SK-N-MC (cell line): Measurements from ENCODE around the gene PLEKHG4B.

Experiments
- DNase-seq: peaks from one replicate; pipeline ENCODE4 v3.0.0-alpha.2; 2011; ENCODE audit warnings: low read depth, low spot score
- H3K27ac ChIP-seq: fragments of 200-600 bp; sonication (generic); 2 replicates; pipeline ENCODE4 v1.5.1; 2016; ENCODE audit warnings: mixed run types
- H3K36me3 ChIP-seq: fragments of 200-600 bp; sonication (generic); 2 replicates; pipeline ENCODE4 v1.6.1; 2017; ENCODE audit warnings: antibody characterized with exemption, low read length, mixed read lengths; ENCODE audit not compliant: insufficient read depth
- H3K4me3 ChIP-seq: fragments of 200-600 bp; sonication (generic); 2 replicates; pipeline ENCODE4 v1.5.1; 2016
- H3K9ac ChIP-seq: fragments of 200-600 bp; sonication (generic); 2 replicates; pipeline ENCODE4 v1.8.0; 2017; ENCODE audit warnings: mixed run types, mixed read lengths; ENCODE audit not compliant: insufficient read length
- H3K9me3 ChIP-seq: fragments of 200-600 bp; sonication (generic); 2 replicates; pipeline ENCODE4 v1.6.1; 2017; ENCODE audit warnings: low read depth, mild to moderate bottlenecking, antibody characterized with exemption, low read length, moderate library complexity, mixed read lengths
- EZH2 ChIP-seq: fragments of 200-600 bp; sonication (generic); IDR thresholded peaks from one replicate; pipeline ENCODE4 v1.6.1; 2017; ENCODE audit warnings: antibody characterized with exemption
- FOXP2 ChIP-seq: optimal IDR thresholded peaks from 2 replicates; pipeline ENCODE3; 2011; ENCODE audit warnings: mild to moderate bottlenecking, moderate library complexity; ENCODE audit not compliant: insufficient read depth; ENCODE audit errors: extremely low read length, control extremely low read depth
- POLR2AphosphoS5 ChIP-seq: IDR thresholded peaks from 2 replicates; pipeline ENCODE4 v1.6.1; 2012; ENCODE audit warnings: mild to moderate bottlenecking, low read depth, low read length, borderline replicate concordance

The PLEKHG4B gene

DNA sequence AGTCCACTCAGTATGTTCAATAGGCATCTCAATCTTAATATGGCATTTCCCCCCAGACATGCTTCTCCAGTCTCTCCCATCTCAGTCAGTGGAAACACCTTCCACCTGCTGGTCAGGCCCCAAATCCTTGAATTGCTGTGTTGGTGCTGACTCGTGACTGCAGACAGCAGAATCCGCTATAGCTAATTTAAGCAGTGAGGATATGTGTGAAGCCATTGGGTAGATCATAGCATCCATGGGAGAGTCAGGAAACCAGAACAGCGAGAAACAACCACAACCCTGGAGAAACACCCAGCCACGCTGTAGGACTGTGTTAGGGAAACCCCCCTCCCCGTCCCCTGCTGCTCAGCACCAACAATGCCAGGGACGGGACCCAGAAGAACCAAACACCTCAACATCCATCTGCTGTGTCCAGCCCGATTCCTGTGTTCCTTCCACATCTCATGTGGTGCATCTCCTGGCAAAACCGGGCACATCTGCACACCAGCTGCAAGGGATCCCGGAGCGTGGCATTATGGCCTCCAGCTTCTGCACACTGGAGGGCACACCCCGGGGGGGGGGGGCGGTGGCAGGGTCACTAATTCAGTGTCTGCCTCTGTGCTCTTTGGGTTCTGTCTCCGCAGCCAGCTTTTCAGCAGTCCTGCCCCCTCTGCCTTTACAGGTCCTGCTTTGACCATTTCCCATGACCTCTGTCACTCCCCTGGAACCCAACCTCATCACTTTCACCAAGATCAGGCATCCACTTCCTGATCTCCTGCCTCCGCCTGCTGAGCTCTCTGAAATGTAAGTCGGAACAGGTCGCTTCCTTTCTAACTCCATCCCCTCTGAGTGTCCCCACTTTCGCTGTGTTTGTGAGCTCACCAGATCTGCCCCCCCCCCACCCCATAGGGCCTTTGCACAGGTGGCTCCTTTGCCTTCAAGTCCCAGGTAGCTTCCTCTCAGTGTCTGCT lies 2.4 kb upstream of the PLEKHG4B start:
- TF ChIP-seq POLR2AphosphoS5 (no peak), EZH2 (no peak), FOXP2 (no peak)
- Histone ChIP-seq H3K9ac (no peak overlapping the region), H3K36me3 (no peaks in the 10 kb centered on the region), H3K27ac (no peak overlapping the region), H3K9me3 (no peaks in the 10 kb centered on the region), H3K4me3 (no peak overlapping the region)
- DNase-seq = no peak

DNA sequence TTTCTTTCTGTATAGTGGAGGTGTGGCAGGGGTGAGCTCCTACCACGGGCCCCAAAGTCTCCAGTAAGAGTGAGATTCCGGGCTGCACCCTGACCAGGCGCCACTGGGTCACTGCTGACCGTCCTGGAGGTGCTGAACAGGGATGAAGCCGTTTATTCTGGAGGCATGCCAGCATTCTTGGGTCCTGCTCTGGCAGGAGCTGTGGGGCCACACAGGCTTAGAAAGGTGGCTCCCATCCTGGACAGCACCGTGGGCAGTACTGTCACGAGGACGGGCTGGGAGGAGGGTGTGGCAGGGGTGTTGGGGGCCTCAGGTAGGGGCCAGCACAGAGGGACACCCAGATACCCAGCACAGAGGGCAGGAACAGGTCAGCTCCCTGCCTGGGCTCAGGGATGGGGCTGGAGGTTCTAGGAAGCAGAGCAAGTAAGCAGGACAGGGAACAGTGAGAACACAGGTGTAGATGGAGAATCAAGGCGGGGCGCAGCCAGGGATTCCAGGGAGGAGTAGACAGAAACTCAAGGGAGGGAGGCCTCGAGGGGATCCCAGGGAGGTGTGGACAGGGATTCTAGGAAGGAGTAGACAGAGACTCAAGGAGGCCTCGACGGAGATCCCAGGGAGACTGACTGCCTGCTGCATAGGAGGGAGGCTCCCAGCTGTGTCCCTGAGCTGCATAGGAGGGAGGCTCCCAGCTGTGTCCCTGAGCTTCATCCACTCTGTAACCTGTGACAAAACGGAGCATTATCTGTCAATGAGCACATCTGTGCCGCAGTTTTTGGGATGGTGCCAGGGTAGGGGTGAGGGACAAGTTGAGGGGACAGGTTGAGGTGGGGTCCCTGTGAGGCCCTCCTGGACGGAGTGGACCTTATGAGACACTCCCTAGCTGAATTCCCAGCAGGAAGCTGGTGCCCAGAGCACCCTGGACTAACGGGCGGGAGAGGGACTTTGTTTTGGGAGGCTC lies 1.1 kb upstream of the PLEKHG4B start:
- Histone ChIP-seq H3K27ac (no peak overlapping the region), H3K9me3 (no peaks in the 10 kb centered on the region), H3K9ac (no peak overlapping the region), H3K36me3 (no peaks in the 10 kb centered on the region), H3K4me3 (no peak overlapping the region)
- no peak for DNase-seq
- TF ChIP-seq EZH2 = no peak
- TF ChIP-seq POLR2AphosphoS5 = no peak
- no peak for TF ChIP-seq FOXP2

DNA sequence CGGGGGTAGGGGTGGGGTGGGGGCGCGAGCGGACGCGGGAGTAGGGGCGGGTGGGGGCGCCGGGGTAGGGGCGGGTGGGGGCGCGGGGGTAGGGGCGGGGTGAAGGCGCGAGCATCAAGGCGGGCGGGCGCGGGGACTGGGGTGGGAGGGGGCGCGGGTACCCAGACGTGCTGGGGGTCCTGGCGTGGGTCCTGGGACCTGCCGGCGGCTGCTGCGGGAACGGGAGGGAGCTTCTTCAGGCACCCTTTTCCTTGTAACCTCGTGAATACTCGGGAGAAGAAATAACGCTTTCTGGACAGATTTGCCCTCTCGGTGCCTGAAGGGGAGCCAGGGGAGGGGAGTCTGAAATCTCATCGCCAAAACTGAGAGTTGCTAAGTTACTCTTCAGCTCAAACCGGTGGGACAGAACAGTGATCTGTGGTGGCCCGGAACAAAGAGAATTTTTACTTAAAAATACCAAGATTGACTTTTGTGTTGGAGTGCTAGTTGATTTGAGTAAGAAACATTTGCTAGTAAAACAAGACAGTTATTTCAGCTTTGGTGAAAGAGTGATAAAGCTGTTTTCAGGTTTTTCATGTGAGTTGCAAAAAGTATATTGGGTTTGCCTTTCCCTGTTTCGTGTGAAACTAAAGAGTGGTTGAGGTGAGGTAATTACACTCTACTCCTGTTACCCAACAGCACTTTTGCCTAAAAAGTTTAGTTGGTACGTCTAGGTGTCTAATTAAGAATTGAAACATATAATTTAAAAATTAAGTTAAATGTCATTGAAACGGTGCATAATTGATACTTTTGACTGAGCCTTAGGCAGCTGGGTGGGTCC lies 643 bp downstream of the PLEKHG4B start:
- no peak for TF ChIP-seq FOXP2
- TF ChIP-seq POLR2AphosphoS5 = no peak
- TF ChIP-seq EZH2 = no peak
- DNase-seq = no peak
- H3K36me3 ChIP-seq = no peaks in the 10 kb centered on the region
- H3K9ac ChIP-seq = no peak overlapping the region
- no peak overlapping the region for H3K27ac ChIP-seq
- no peak overlapping the region for H3K4me3 ChIP-seq
- no peaks in the 10 kb centered on the region for H3K9me3 ChIP-seq

DNA sequence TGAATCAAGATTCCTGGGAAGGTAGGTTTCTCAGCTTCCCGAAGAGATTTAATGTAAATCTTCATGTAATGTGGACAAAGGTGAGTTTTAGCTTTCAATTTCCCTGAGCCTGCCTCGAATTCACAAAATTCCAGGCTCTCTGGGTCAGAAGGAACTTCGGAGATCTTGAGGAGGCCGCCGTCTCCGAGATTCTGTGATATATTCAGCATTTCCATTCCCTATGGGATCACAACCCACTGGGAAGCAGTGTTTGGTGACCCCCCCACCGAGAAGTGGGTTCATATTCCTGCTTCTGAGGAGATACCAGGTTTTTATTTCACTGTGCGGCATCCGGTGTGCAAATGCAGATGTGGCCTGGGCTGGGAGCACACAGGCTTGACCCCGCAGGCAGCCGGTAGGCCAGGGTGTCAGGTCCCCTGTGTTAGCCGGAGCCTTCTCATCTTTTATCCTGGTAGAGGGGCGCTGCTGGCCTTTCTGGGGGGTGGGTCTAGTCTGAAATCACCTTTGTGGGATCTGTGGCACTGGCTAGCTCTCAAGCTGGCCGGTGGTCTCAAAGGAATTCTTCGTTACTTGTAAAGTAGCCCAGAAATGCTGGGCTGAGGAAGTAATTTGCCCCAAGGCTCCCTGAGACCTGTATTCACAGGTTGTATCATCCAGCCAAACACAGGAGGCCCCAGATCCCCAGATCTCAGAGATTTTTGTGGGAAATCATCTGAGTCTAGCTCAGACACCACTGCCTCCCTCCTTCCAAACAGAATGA lies 1.4 kb downstream of the PLEKHG4B start:
- H3K27ac ChIP-seq = no peak overlapping the region
- H3K9ac ChIP-seq = no peak overlapping the region
- TF ChIP-seq POLR2AphosphoS5 (no peak), FOXP2 (no peak), EZH2 (no peak)
- no peak for DNase-seq
- H3K9me3 ChIP-seq = no peaks in the 10 kb centered on the region
- H3K36me3 ChIP-seq = no peaks in the 10 kb centered on the region
- no peak overlapping the region for H3K4me3 ChIP-seq

DNA sequence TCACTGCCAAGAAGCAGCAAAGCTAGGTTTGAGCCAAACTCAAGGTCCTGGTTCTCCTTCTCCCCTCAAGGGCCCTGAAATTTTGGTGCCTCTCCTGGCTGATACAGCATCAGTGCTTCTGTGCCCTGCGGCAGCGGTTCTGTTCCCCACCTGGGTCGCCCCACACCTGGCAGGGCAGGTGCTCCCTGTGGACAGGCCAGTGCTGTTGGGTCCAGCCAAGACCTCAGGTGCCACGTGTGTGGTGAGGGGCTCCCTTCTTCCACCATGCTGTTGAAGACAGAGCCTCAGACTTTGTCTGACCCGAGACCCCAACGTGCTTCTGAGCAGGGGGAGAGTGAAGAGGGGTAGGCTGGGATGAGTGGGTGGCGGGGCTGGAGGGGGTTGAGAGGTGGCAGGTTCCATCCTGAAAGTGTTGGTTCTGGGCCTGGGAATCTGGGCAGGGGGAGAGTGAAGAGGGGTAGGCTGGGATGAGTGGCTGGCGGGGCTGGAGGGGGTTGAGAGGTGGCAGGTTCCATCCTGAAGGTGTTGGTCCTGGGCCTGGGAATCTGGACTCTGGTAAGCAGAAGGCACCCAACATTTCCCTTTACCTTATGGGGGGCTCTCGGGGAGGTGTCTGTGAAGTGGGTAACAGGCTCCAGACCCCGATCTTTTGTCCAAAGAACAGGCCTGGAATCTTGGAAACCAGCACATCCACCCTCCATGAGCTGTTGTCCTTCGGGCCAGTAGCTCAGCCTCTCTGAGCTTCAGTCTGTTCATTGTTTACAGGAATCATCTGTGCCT lies 2.3 kb downstream of the PLEKHG4B start:
- H3K4me3 ChIP-seq = no peak overlapping the region
- H3K27ac ChIP-seq = no peak overlapping the region
- H3K9me3 ChIP-seq = no peaks in the 10 kb centered on the region
- DNase-seq = no peak
- H3K9ac ChIP-seq = no peak overlapping the region
- TF ChIP-seq EZH2 (no peak), POLR2AphosphoS5 (no peak), FOXP2 (no peak)
- H3K36me3 ChIP-seq = no peaks in the 10 kb centered on the region

DNA sequence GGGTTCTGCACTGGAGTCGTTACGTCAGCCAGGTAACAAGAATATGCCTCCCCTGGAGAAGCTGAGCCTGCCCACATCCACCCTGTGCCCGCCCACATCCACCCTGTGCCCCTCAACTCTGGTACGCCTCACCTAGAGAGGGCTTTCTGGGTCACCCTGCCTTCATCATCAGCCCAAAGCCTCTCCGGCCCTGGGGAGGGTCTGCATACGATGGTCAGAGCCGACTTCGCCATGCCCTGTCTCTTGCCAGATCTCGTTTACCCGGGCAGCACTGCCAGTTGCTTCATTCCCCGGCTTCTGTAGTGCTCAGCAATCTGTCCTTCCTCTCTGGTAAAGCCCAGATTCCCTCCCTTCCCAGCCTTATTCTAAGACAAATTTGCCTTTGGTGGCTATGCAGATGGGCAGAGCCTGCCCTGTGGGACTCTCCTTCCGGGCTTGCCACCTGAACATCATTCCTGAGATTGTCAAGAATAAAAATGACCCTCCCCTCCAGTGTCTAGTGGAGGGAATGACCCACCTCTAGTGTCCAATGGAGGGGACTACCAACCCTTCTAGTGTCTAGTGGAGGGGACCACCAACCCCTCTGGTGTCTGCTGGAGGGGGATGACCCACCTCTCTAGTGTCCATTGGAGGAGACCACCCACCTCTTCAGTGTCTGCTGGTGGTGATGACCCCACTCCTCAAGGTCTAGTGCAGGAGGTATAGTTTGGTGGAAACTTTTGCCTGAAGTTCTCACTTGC lies 3.4 kb downstream of the PLEKHG4B start:
- TF ChIP-seq EZH2 (no peak), POLR2AphosphoS5 (no peak), FOXP2 (no peak)
- Histone ChIP-seq H3K27ac (no peak overlapping the region), H3K36me3 (no peaks in the 10 kb centered on the region), H3K9me3 (no peaks in the 10 kb centered on the region), H3K4me3 (no peak overlapping the region), H3K9ac (no peak overlapping the region)
- no peak for DNase-seq
